ENCODE measurements around the gene PLEKHG3.

The PLEKHG3 gene

GRCh38 chr14:64795921-64796320 is 91.7 kb downstream of the PLEKHG3 start:
- H3K27me3 ChIP-seq (ENCODE audit: insufficient read depth, insufficient read length) = no peaks in the 10 kb centered on the region
- no peaks in the 10 kb centered on the region for H3K4me1 ChIP-seq (ENCODE audit: insufficient read depth, insufficient read length)
- TF ChIP-seq ZNF274 (IDR thresholded peaks at IDR 0.05; ENCODE audit: low read depth, low read length) (no peak), SUZ12 (IDR thresholded peaks at IDR 0.05; ENCODE audit: extremely low read depth, insufficient read depth, insufficient read length) (no peak), YY1 (IDR thresholded peaks at IDR 0.05; ENCODE audit: insufficient read depth, insufficient read length) (no peak)
- no peak overlapping the region for H3K4me3 ChIP-seq (ENCODE audit: insufficient read length, low read depth)
- H3K9me3 ChIP-seq (ENCODE audit: insufficient read depth, low read length) = no peaks in the 10 kb centered on the region
- no peaks in the 10 kb centered on the region for H3K36me3 ChIP-seq (ENCODE audit: insufficient read depth, insufficient read length, low read length)
- no peak overlapping the region for H3K9ac ChIP-seq (ENCODE audit: insufficient read length, low read depth)
- no peak for DNase-seq (ENCODE audit: low read depth, low spot score)

- H3K4me1 ChIP-seq (ENCODE audit: insufficient read depth, insufficient read length) = no peaks in the 10 kb centered on the region
- no peaks in the 10 kb centered on the region for H3K9me3 ChIP-seq (ENCODE audit: insufficient read depth, low read length)
- H3K27me3 ChIP-seq (ENCODE audit: insufficient read depth, insufficient read length) = no peaks in the 10 kb centered on the region
- no peak overlapping the region for H3K4me3 ChIP-seq (ENCODE audit: insufficient read length, low read depth)
- no peak overlapping the region for H3K9ac ChIP-seq (ENCODE audit: insufficient read length, low read depth)
- no peak for DNase-seq (ENCODE audit: low read depth, low spot score)
- TF ChIP-seq YY1 (IDR thresholded peaks at IDR 0.05; ENCODE audit: insufficient read depth, insufficient read length) (no peak), ZNF274 (IDR thresholded peaks at IDR 0.05; ENCODE audit: low read depth, low read length) (no peak), SUZ12 (IDR thresholded peaks at IDR 0.05; ENCODE audit: extremely low read depth, insufficient read depth, insufficient read length) (no peak)
- no peaks in the 10 kb centered on the region for H3K36me3 ChIP-seq (ENCODE audit: insufficient read depth, insufficient read length, low read length)
These were observed 92.1 kb downstream of the PLEKHG3 start for GRCh38 chr14:64796369-64796768.

GRCh38 chr14:64799555-64799954 is 95.3 kb downstream of the PLEKHG3 start:
- no peaks in the 10 kb centered on the region for H3K4me1 ChIP-seq (ENCODE audit: insufficient read depth, insufficient read length)
- no peak overlapping the region for H3K4me3 ChIP-seq (ENCODE audit: insufficient read length, low read depth)
- no peaks in the 10 kb centered on the region for H3K9me3 ChIP-seq (ENCODE audit: insufficient read depth, low read length)
- H3K36me3 ChIP-seq (ENCODE audit: insufficient read depth, insufficient read length, low read length) = no peaks in the 10 kb centered on the region
- TF ChIP-seq ZNF274 (IDR thresholded peaks at IDR 0.05; ENCODE audit: low read depth, low read length) = no peak
- no peak for DNase-seq (ENCODE audit: low read depth, low spot score)
- H3K27me3 ChIP-seq (ENCODE audit: insufficient read depth, insufficient read length) = no peaks in the 10 kb centered on the region
- H3K9ac ChIP-seq (ENCODE audit: insufficient read length, low read depth) = no peak overlapping the region
